ENCODE data around the gene RYR2. TPM values are rescaled to one million over a fixed set of nuclear protein-coding genes. Genes with fewer than 3 reads are reported as not detected.

The RYR2 gene
- total and polyA plus RNA-seq, 2 of the 8 experiments (the other 6 are each of a cell fraction or from before 2014, with no cell fraction given), result 1.3 to 4.4 TPM

- TF ChIP-seq JUN (IDR thresholded peaks at IDR 0.05; ENCODE audit: low read depth, low read length), result no peak
Observed at GRCh38 chr1:237580726-237581125, 538.7 kb downstream of the RYR2 start (continued).

GRCh38 chr1:237583270-237583669 lies 541.3 kb downstream of the RYR2 start:
- H3K79me1 ChIP-seq (ENCODE audit: low read depth, low read length), result no peaks in the 10 kb centered on the region
- H4K91ac ChIP-seq (replicated peaks; ENCODE audit: insufficient read length, low read length), result no peak overlapping the region
- DNase-seq (ENCODE audit: low read depth in 1 of 2, low spot score in 2 of 2), result no peak
- H3K23ac ChIP-seq (ENCODE audit: insufficient read length), result no peak overlapping the region
- no peaks in the 10 kb centered on the region for H3K23me2 ChIP-seq (ENCODE audit: low read depth, low read length)
- H3K56ac ChIP-seq (replicated peaks; ENCODE audit: insufficient read length, low read depth, low read length), result no peak overlapping the region
- no peak overlapping the region for H3K18ac ChIP-seq (ENCODE audit: extremely low read depth, low read length)
- H3K27ac ChIP-seq (ENCODE audit: low read depth, low read length), result no peak overlapping the region
- H3K9me3 ChIP-seq (ENCODE audit: insufficient read depth in 2 of 2, low read depth in 1 of 2, low read length in 1 of 2), result no peaks in the 10 kb centered on the region
- no peaks in the 10 kb centered on the region for H3K4me1 ChIP-seq (replicated peaks in 1 of 4; ENCODE audit: control insufficient read depth in 3 of 4, insufficient read depth in 4 of 4, low read length in 3 of 4)
- H3K4ac ChIP-seq (replicated peaks; ENCODE audit: insufficient read length, low read depth, low read length), result no peak overlapping the region
- ChIA-PET POLR2A (ENCODE audit: partially characterized antibody) (no interaction called here), CTCF (ENCODE audit: partially characterized antibody) (interaction anchor here (0.9 kb wide), 1 partner anchor 21 kb away, joined by 4 read pairs; no protein-coding TSS in a partner anchor)
- H4K8ac ChIP-seq (ENCODE audit: extremely low read depth, insufficient read depth, low read length), result no peak overlapping the region
- H2BK120ac ChIP-seq (replicated peaks; ENCODE audit: low read depth, low read length), result no peak overlapping the region
- no peak overlapping the region for H2BK20ac ChIP-seq (ENCODE audit: low read length)
- H2AFZ ChIP-seq (ENCODE audit: low read length), result no peak overlapping the region
- no peaks in the 10 kb centered on the region for H3K27me3 ChIP-seq (replicated peaks in 1 of 4; ENCODE audit: control insufficient read depth in 3 of 4, extremely low read depth in 1 of 4, insufficient read depth in 3 of 4, low read length in 3 of 4)
- no peak overlapping the region for H2BK15ac ChIP-seq (ENCODE audit: low read length)
- no peak overlapping the region for H3K4me3 ChIP-seq (ENCODE audit: extremely low read depth in 1 of 4, insufficient read depth in 2 of 4, low read depth in 3 of 4, low read length in 4 of 4)
- no peaks in the 10 kb centered on the region for H3K79me2 ChIP-seq (ENCODE audit: control insufficient read depth in 1 of 2, insufficient read depth in 2 of 2, low read length in 2 of 2)
- no peak for FAIRE-seq
- TF ChIP-seq EGR1 (IDR thresholded peaks at IDR 0.05; ENCODE audit: borderline replicate concordance, low read depth, low read length) (no peak), CBX5 (IDR thresholded peaks at IDR 0.05; ENCODE audit: low read depth, low read length) (no peak), SP2 (IDR thresholded peaks at IDR 0.05; ENCODE audit: low read length) (no peak)
- no peak overlapping the region for H2BK5ac ChIP-seq (ENCODE audit: low read depth, low read length)
- no peak overlapping the region for H2BK12ac ChIP-seq (ENCODE audit: low read depth, low read length)
- no peak overlapping the region for H2AK5ac ChIP-seq (ENCODE audit: low read depth, low read length)
- no peaks in the 10 kb centered on the region for H4K20me1 ChIP-seq (replicated peaks in 1 of 2; ENCODE audit: control insufficient read depth in 1 of 2, insufficient read depth in 2 of 2, low read length in 2 of 2)
- H3K4me2 ChIP-seq (ENCODE audit: insufficient read depth in 1 of 2, low read depth in 2 of 2, low read length in 2 of 2), result no peak overlapping the region
- no peaks in the 10 kb centered on the region for H3K36me3 ChIP-seq (ENCODE audit: control insufficient read depth in 2 of 4, insufficient read depth in 4 of 4, low read length in 3 of 4)
- H3K9ac ChIP-seq (replicated peaks in 1 of 4; ENCODE audit: extremely low read depth in 1 of 4, low read depth in 3 of 4, low read length in 3 of 4), result no peak overlapping the region
- no peak overlapping the region for H4K5ac ChIP-seq (ENCODE audit: insufficient read length, low read depth, low read length)
- H3K14ac ChIP-seq (ENCODE audit: insufficient read length), result no peak overlapping the region
